Testis (tissue), 2 donors: ENCODE measurements around the gene SLFNL1.

ENCODE experiments used
- POLR2A ChIP-seq: fragments of 450-650 bp; IDR thresholded peaks from one replicate; pipeline ENCODE4 v1.6.1; 2017; ENCODE audit warnings: antibody characterized with exemption, mild to moderate bottlenecking, moderate library complexity
- TF ChIP-seq, protein P1 (sequence below), 3 experiments: fragments of 450-650 bp in 2 of 3; fragments of 200-600 bp in 1 of 3; sonication (generic) in 1 of 3; IDR thresholded peaks; one replicate each; pipeline ENCODE4 v1.5.1; 2016 to 2019; ENCODE audit warnings: antibody characterized with exemption in 3 of 3, mild to moderate bottlenecking in 2 of 3, moderate library complexity in 1 of 3

DNA sequence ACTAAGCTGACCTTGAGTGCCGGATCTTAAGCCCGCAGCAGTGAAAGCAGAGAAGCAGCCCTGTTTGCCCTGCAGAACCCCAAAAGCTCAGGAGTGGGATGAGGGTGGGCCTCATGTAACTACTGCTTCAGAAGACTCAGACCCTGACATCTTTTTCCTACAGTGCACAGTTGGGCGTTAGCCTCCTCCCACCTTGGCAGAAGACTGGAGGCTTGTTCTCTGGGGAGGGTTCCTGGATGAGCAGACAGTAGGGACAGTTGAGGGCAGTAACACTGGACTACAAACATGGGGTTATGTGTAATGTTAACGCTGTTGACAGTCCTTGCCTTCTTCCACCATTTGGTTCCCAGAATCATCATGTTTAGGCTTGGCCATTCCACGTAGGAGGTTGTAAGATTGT is 32.5 kb downstream of the SLFNL1 start:
- TF ChIP-seq, protein P1, sequence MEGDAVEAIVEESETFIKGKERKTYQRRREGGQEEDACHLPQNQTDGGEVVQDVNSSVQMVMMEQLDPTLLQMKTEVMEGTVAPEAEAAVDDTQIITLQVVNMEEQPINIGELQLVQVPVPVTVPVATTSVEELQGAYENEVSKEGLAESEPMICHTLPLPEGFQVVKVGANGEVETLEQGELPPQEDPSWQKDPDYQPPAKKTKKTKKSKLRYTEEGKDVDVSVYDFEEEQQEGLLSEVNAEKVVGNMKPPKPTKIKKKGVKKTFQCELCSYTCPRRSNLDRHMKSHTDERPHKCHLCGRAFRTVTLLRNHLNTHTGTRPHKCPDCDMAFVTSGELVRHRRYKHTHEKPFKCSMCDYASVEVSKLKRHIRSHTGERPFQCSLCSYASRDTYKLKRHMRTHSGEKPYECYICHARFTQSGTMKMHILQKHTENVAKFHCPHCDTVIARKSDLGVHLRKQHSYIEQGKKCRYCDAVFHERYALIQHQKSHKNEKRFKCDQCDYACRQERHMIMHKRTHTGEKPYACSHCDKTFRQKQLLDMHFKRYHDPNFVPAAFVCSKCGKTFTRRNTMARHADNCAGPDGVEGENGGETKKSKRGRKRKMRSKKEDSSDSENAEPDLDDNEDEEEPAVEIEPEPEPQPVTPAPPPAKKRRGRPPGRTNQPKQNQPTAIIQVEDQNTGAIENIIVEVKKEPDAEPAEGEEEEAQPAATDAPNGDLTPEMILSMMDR (IDR thresholded peaks at IDR 0.05), result no peak
- TF ChIP-seq POLR2A, result no peak
